ENCODE measurements around the gene CAPN12. TPM values are rescaled to one million over a fixed set of nuclear protein-coding genes. Genes with fewer than 3 reads are reported as not detected.
"Not testable (repeated sequence)": the region's sequence is repeated elsewhere in the genome, so short reads cannot be mapped to it uniquely, and the experiment has no call there.

The CAPN12 gene
- total and polyA plus RNA-seq, 2 of the 8 experiments (the other 6 are each of a cell fraction or from before 2014, with no cell fraction given) = 8.8 to 20.0 TPM

DNA sequence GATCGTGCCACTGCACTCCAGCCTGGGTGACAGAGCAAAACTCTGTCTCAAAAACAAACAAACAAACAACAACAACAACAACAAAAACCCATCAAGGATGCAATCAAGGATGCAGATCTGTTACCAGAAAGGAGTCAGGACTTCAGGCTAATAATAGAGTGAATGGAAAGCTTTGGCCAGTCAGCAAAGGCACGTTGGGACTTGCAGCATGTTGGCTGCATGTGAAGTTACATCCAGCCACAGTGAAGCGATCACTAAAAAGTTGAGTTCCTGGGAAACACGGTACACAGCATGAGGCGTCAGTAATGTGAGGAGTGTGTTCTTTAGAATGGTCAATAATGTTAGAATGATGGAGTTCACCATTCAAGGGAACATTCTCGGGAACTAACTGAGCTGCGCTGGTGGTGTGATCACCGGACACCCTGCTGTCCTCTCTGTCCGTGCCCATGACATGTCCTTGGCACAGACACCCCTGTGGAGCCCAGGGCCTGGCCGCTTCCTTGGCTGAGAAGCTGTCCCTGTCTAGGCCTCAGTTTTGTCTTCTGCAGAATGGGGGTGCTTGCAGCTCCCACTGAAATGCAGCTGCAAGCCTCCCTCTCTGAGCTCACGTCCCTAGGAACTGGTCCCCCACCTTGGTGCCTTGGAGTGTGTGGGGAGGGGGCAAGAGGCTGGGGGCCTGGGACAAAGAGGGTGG lies 42.4 kb upstream of the CAPN12 start (continued):
- TF ChIP-seq SRF (IDR thresholded peaks at IDR 0.05; ENCODE audit: low read depth, low read length) = no peak

DNA sequence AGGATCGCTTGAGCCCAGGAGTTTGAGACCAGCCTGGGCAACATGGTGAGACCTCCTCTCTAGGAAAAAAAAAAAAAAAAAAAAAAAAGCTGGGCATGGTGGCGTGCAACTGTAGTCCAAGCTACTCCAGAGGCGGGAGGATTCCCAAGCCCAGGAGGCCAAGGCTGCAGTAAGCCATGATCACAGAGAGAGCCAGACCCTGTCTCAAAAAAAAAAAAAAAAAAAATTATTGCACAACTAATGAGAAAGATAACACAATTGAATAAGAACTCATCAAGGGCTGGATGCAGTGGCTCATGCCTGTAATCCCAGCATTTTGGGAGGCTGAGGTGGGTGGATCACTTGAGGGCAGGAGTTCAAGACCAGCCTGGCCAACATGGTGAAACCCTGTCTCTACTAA lies 41.8 kb upstream of the CAPN12 start:
- DNase-seq (ENCODE audit: low read depth in 1 of 2, low spot score in 2 of 2); H2BK15ac ChIP-seq (ENCODE audit: low read length); H2AFZ ChIP-seq (ENCODE audit: low read length); H3K4me3 ChIP-seq (ENCODE audit: extremely low read depth in 1 of 4, insufficient read depth in 2 of 4, low read depth in 3 of 4, low read length in 4 of 4); H3K56ac ChIP-seq (replicated peaks; ENCODE audit: insufficient read length, low read depth, low read length); H3K23me2 ChIP-seq (ENCODE audit: low read depth, low read length); H4K8ac ChIP-seq (ENCODE audit: extremely low read depth, insufficient read depth, low read length); H2BK120ac ChIP-seq (replicated peaks; ENCODE audit: low read depth, low read length); H4K91ac ChIP-seq (replicated peaks; ENCODE audit: insufficient read length, low read length); H2BK5ac ChIP-seq (ENCODE audit: low read depth, low read length); H3K9ac ChIP-seq (replicated peaks in 1 of 4; ENCODE audit: extremely low read depth in 1 of 4, low read depth in 3 of 4, low read length in 3 of 4); H3K14ac ChIP-seq (ENCODE audit: insufficient read length); H3K9me3 ChIP-seq (ENCODE audit: insufficient read depth in 2 of 2, low read depth in 1 of 2, low read length in 1 of 2); H3K36me3 ChIP-seq (ENCODE audit: control insufficient read depth in 2 of 4, insufficient read depth in 4 of 4, low read length in 3 of 4); H3K79me2 ChIP-seq (ENCODE audit: control insufficient read depth in 1 of 2, insufficient read depth in 2 of 2, low read length in 2 of 2); H2BK20ac ChIP-seq (ENCODE audit: low read length); H4K20me1 ChIP-seq (replicated peaks in 1 of 2; ENCODE audit: control insufficient read depth in 1 of 2, insufficient read depth in 2 of 2, low read length in 2 of 2); H3K4me1 ChIP-seq (replicated peaks in 1 of 4; ENCODE audit: control insufficient read depth in 3 of 4, insufficient read depth in 4 of 4, low read length in 3 of 4); H3K27ac ChIP-seq (ENCODE audit: low read depth, low read length); H3K4ac ChIP-seq (replicated peaks; ENCODE audit: insufficient read length, low read depth, low read length); H2BK12ac ChIP-seq (ENCODE audit: low read depth, low read length); FAIRE-seq; H4K5ac ChIP-seq (ENCODE audit: insufficient read length, low read depth, low read length); H3K79me1 ChIP-seq (ENCODE audit: low read depth, low read length); H2AK5ac ChIP-seq (ENCODE audit: low read depth, low read length); H3K27me3 ChIP-seq (replicated peaks in 1 of 4; ENCODE audit: control insufficient read depth in 3 of 4, extremely low read depth in 1 of 4, insufficient read depth in 3 of 4, low read length in 3 of 4); H3K18ac ChIP-seq (ENCODE audit: extremely low read depth, low read length); H3K4me2 ChIP-seq (ENCODE audit: insufficient read depth in 1 of 2, low read depth in 2 of 2, low read length in 2 of 2); H3K23ac ChIP-seq (ENCODE audit: insufficient read length): not testable (repeated sequence)
- CTCF ChIA-PET (ENCODE audit: partially characterized antibody) = interaction anchor here (1.9 kb wide), 1 partner anchor 17 kb away, joined by 7 read pairs; no protein-coding TSS in a partner anchor
- 91% methylated on average over 3 of the region's 3 CpGs; no CpG with 5 or more reads in 1 of the 2 experiments for WGBS, 2 experiments (ENCODE audit: extremely low coverage in 1 of 2, insufficient coverage in 1 of 2, insufficient read length in 1 of 2, insufficient replicate concordance in 2 of 2, low coverage in 1 of 2, low lambda C conversion rate in 2 of 2, missing lambda C conversion rate in 1 of 2)
- POLR2A ChIA-PET (ENCODE audit: partially characterized antibody) = interaction anchor here (0.7 kb wide), 1 partner anchor 175 kb away, joined by 3 read pairs; no protein-coding TSS in a partner anchor
